Measurements from ENCODE around the gene IPO11. TPM values are rescaled to one million over a fixed set of nuclear protein-coding genes. Genes with fewer than 3 reads are reported as not detected.
"Not testable (repeated sequence)": the region's sequence is repeated elsewhere in the genome, so short reads cannot be mapped to it uniquely, and the experiment has no call there.

The IPO11 gene
- total RNA-seq, 1 donor from 2014 or later: 39.9 TPM

- FAIRE-seq; DNase-seq (ENCODE audit: low spot score in 2 of 2): not testable (repeated sequence)
These were observed 96.2 kb downstream of the IPO11 start for GRCh38 chr5:62508760-62509159.

- DNase-seq (ENCODE audit: low spot score in 2 of 2): no peak
These were observed 97.2 kb downstream of the IPO11 start for GRCh38 chr5:62509806-62510205.

GRCh38 chr5:62513085-62513484, 100.5 kb downstream of the IPO11 start:
- FAIRE-seq; DNase-seq (ENCODE audit: low spot score in 2 of 2): not testable (repeated sequence)

More at GRCh38 chr5:62509806-62510205, 97.2 kb downstream of the IPO11 start:
- FAIRE-seq: no peak

- DNase-seq (ENCODE audit: low spot score in 2 of 2) (no peak), FAIRE-seq (peak; percentile 34)
These were observed 102.1 kb downstream of the IPO11 start for GRCh38 chr5:62514510-62515119.

GRCh38 chr5:62520812-62521211, 108.2 kb downstream of the IPO11 start:
- not testable (repeated sequence) for DNase-seq (ENCODE audit: low spot score in 2 of 2); FAIRE-seq

GRCh38 chr5:62521319-62521718, 108.8 kb downstream of the IPO11 start:
- DNase-seq (ENCODE audit: low spot score in 2 of 2) (no peak), FAIRE-seq (no peak)

- FAIRE-seq: no peak
- DNase-seq (ENCODE audit: low spot score in 2 of 2): no peak
These were observed 110.2 kb downstream of the IPO11 start for GRCh38 chr5:62522811-62523210.

- DNase-seq (ENCODE audit: low spot score in 2 of 2) (no peak), FAIRE-seq (no peak)
These were observed 121.0 kb downstream of the IPO11 start for GRCh38 chr5:62533597-62533996.

GRCh38 chr5:62534461-62535236, 122.1 kb downstream of the IPO11 start:
- DNase-seq (ENCODE audit: low spot score in 2 of 2) (no peak), FAIRE-seq (no peak)

- FAIRE-seq (no peak), DNase-seq (ENCODE audit: low spot score in 2 of 2) (no peak)
These were observed 123.7 kb downstream of the IPO11 start for GRCh38 chr5:62536232-62536631.

GRCh38 chr5:62536783-62537182, 124.2 kb downstream of the IPO11 start:
- FAIRE-seq: no peak
- no peak for DNase-seq (ENCODE audit: low spot score in 2 of 2)

GRCh38 chr5:62538017-62538942, 125.7 kb downstream of the IPO11 start:
- DNase-seq (ENCODE audit: low spot score in 2 of 2): no peak
- FAIRE-seq: no peak

- FAIRE-seq: no peak
- no peak for DNase-seq (ENCODE audit: low spot score in 2 of 2)
These were observed 130.2 kb downstream of the IPO11 start for GRCh38 chr5:62542720-62543119.

- no peak for DNase-seq (ENCODE audit: low spot score in 2 of 2)
- no peak for FAIRE-seq
These were observed 135.5 kb downstream of the IPO11 start for GRCh38 chr5:62547945-62548630.

GRCh38 chr5:62550103-62550502, 137.5 kb downstream of the IPO11 start:
- no peak for DNase-seq (ENCODE audit: low spot score in 2 of 2)
- FAIRE-seq: no peak

GRCh38 chr5:62555930-62556329, 143.4 kb downstream of the IPO11 start:
- DNase-seq (ENCODE audit: low spot score in 2 of 2): no peak
- FAIRE-seq: no peak

- DNase-seq (ENCODE audit: low spot score in 2 of 2) (no peak), FAIRE-seq (no peak)
These were observed 146.4 kb downstream of the IPO11 start for GRCh38 chr5:62558941-62559340.

GRCh38 chr5:62560786-62561185, 148.2 kb downstream of the IPO11 start:
- FAIRE-seq: no peak
- no peak for DNase-seq (ENCODE audit: low spot score in 2 of 2)

GRCh38 chr5:62561896-62562295, 149.3 kb downstream of the IPO11 start:
- DNase-seq (ENCODE audit: low spot score in 2 of 2) (no peak), FAIRE-seq (no peak)

- DNase-seq (ENCODE audit: low spot score in 2 of 2): no peak
- FAIRE-seq: no peak
These were observed 150.3 kb downstream of the IPO11 start for GRCh38 chr5:62562867-62563266.
